ENCODE data around the gene SETDB1.

DNA sequence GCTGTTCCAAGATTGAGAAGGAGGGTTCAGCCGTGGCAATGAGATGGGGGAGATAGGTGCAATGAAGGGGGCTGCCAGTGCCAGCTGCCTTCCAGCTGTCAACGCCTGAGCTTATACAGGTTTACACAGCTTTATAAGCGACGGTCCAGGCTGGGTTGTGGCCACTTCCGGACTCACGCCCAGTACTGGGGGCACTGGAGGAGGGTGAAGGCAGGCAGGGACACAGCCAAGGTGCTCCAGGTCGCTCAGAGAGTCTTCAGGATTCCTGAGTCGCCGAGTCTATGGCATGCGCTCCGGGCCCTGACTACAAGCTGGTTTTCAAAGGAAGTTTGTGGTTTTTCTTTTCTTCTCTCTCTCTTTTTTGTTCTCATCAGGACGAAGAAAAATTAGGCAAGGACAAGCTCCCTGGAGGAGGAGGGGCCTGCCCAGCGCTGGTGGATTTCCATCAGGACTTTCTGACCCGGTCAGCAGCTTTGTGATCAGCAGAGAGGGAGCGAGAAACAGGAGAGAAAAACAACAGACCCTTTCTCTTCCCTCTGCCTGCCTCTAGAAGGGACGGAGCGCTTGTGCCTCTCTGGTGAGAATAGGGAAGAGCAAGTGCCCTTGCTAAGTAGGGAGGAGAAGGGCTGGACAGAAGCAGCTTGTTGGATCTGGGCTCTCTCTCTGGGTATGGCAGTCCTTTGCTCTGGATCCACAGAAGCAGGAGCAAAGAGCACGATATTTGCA is 80.3 kb downstream of the SETDB1 start, which contains the start of gene MINDY1:
- peak; percentile 61 to 72 for TF ChIP-seq POLR2A (IDR thresholded peaks at IDR 0.05)
- TF ChIP-seq, protein P1, sequence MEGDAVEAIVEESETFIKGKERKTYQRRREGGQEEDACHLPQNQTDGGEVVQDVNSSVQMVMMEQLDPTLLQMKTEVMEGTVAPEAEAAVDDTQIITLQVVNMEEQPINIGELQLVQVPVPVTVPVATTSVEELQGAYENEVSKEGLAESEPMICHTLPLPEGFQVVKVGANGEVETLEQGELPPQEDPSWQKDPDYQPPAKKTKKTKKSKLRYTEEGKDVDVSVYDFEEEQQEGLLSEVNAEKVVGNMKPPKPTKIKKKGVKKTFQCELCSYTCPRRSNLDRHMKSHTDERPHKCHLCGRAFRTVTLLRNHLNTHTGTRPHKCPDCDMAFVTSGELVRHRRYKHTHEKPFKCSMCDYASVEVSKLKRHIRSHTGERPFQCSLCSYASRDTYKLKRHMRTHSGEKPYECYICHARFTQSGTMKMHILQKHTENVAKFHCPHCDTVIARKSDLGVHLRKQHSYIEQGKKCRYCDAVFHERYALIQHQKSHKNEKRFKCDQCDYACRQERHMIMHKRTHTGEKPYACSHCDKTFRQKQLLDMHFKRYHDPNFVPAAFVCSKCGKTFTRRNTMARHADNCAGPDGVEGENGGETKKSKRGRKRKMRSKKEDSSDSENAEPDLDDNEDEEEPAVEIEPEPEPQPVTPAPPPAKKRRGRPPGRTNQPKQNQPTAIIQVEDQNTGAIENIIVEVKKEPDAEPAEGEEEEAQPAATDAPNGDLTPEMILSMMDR (IDR thresholded peaks at IDR 0.05): peak; percentile 36 to 74 (median 67)
